Stomach (tissue), 4 donors: ENCODE data around the gene CALML4.

Source experiments
- CTCF ChIP-seq, 7 experiments: fragments of 450-650 bp in 4 of 7; fragments of 200-600 bp in 3 of 7; sonication (generic) in 3 of 7; IDR thresholded peaks; one replicate each; pipeline ENCODE4 v1.5.1; 2016 to 2019; ENCODE audit warnings: antibody characterized with exemption in 7 of 7, control low read depth in 2 of 7, mild to moderate bottlenecking in 1 of 7
- POLR2A ChIP-seq, 4 donors: fragments of 450-650 bp; IDR thresholded peaks; one replicate each; pipeline ENCODE4 v1.6.1; 2016; ENCODE audit warnings: antibody characterized with exemption in 4 of 4, control low read depth in 2 of 4, mild to moderate bottlenecking in 1 of 4, moderate library complexity in 1 of 4

GRCh38 chr15:68201153-68201878, 3.8 kb downstream of the CALML4 start:
- TF ChIP-seq POLR2A (IDR thresholded peaks at IDR 0.05), result no peak
- TF ChIP-seq CTCF (IDR thresholded peaks at IDR 0.05), result no peak
